ENCODE data around the gene RNU1-4. TPM values are rescaled to one million over a fixed set of nuclear protein-coding genes. Genes with fewer than 3 reads are reported as not detected.
"Not testable (repeated sequence)": the region's sequence is repeated elsewhere in the genome, so short reads cannot be mapped to it uniquely, and the experiment has no call there.

The RNU1-4 gene
- total and polyA plus RNA-seq, 8 donors = under 0.01 to 9,966 (median under 0.01) TPM; not detected in 3

DNA sequence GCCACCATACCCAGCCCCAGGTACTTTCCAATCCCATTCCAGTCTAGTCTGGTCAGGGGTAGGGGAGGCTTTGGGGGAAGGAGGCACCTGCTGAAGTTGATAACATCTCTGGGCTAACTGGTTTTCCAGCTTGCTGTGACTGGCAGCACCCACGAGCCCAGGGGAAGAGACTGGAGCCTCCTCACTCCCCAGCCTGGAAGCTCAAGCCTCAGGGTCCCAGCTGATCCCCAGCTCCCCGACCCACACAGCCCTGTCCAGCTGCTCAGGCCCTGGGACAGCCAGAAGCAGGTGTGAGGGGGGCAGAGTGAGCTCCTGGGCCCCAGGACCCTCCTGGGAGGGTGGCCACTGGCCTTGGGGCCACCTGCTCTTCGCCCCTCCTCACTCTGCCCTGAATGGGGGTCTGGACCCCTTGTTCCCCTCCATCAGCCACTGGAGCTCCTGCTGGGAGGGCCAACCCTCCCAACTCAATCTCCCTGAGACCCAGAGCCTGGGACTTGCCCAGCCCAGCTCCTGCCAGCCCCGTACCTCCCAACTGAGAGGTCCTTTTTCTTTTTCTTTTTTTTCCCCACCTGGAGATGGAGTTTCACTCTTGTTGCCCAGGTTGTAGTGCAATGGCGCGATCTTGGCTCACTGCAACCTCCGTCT lies 23.5 kb upstream of the RNU1-4 start:
- intact Hi-C loops (cut with DNase I; ENCODE audit: low total_unique reads) = no loop called here
- TF ChIP-seq POLR2AphosphoS5 (IDR thresholded peaks at IDR 0.05) = no peak
- TF ChIP-seq POLR2A (IDR thresholded peaks at IDR 0.05) = no peak
- TF ChIP-seq EP300 (IDR thresholded peaks at IDR 0.05) = no peak
- TF ChIP-seq, protein P1, sequence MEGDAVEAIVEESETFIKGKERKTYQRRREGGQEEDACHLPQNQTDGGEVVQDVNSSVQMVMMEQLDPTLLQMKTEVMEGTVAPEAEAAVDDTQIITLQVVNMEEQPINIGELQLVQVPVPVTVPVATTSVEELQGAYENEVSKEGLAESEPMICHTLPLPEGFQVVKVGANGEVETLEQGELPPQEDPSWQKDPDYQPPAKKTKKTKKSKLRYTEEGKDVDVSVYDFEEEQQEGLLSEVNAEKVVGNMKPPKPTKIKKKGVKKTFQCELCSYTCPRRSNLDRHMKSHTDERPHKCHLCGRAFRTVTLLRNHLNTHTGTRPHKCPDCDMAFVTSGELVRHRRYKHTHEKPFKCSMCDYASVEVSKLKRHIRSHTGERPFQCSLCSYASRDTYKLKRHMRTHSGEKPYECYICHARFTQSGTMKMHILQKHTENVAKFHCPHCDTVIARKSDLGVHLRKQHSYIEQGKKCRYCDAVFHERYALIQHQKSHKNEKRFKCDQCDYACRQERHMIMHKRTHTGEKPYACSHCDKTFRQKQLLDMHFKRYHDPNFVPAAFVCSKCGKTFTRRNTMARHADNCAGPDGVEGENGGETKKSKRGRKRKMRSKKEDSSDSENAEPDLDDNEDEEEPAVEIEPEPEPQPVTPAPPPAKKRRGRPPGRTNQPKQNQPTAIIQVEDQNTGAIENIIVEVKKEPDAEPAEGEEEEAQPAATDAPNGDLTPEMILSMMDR (IDR thresholded peaks at IDR 0.05) = no peak
- Histone ChIP-seq H3K36me3 (no peaks in the 10 kb centered on the region), H3K9me3 (no peaks in the 10 kb centered on the region), H3K27ac (no peak overlapping the region), H3K27me3 (peaks cover 0 to 35% (median 4%) of the 10 kb centered on the region in 3 donors), H3K4me1 (no peaks in the 10 kb centered on the region), H3K4me3 (no peak overlapping the region)
- DNase-seq = peak; percentile 25 to 71
- WGBS, 5 donors = 78 to 81% (median 80%) methylated on average over 7 of the region's 7 CpGs

DNA sequence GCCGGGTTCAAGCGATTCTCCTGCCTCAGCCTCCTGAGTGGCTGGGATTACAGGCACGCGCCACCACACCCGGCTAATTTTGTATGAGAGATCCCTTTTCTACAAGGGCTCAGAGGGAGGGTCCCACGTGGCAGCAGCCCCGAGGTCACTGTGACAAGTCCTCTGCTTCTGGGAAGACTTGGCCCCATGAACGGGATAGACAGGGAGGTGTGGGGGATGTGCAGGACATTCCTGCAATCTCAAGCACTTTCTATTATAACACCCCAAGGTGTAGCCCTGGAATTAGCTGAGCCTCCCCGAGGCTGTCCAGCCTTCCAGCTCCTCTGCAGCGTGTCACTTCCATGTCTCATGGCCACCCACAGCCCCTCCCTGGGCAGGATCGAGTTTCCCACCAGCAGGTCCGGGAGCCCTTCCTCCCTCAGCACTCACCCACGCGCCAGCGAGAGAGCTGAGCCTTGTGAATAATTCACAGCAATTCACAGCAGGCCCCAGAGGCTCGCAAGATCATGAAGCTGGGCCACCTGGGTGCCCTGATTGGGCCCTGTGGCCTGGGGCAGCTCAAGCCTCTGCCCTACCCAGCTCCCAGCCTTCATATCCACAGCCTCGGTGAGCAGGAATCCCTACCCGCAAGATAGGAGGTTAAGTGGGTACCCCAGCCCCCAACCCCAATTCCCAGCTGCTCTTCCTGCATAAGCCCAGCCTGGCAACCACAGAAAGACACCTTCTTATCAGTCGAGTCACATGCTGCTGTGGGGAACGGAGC lies 22.8 kb upstream of the RNU1-4 start:
- no peaks in the 10 kb centered on the region for H3K36me3 ChIP-seq
- DNase-seq = peak; percentile 24 to 34
- intact Hi-C loops (cut with DNase I; ENCODE audit: low total_unique reads) = no loop called here
- H3K27me3 ChIP-seq = peaks cover 0 to 35% (median 4%) of the 10 kb centered on the region in 3 donors
- TF ChIP-seq POLR2A (IDR thresholded peaks at IDR 0.05) (no peak), EP300 (IDR thresholded peaks at IDR 0.05) (no peak), POLR2AphosphoS5 (IDR thresholded peaks at IDR 0.05) (no peak)
- TF ChIP-seq, protein P1 (IDR thresholded peaks at IDR 0.05) = no peak
- H3K4me1 ChIP-seq = no peaks in the 10 kb centered on the region
- H3K9me3 ChIP-seq = no peaks in the 10 kb centered on the region
- H3K4me3 ChIP-seq = no peak overlapping the region
- WGBS, 5 donors = 67 to 74% (median 68%) methylated on average over 19 to 20 of the region's 20 CpGs
- no peak overlapping the region for H3K27ac ChIP-seq

DNA sequence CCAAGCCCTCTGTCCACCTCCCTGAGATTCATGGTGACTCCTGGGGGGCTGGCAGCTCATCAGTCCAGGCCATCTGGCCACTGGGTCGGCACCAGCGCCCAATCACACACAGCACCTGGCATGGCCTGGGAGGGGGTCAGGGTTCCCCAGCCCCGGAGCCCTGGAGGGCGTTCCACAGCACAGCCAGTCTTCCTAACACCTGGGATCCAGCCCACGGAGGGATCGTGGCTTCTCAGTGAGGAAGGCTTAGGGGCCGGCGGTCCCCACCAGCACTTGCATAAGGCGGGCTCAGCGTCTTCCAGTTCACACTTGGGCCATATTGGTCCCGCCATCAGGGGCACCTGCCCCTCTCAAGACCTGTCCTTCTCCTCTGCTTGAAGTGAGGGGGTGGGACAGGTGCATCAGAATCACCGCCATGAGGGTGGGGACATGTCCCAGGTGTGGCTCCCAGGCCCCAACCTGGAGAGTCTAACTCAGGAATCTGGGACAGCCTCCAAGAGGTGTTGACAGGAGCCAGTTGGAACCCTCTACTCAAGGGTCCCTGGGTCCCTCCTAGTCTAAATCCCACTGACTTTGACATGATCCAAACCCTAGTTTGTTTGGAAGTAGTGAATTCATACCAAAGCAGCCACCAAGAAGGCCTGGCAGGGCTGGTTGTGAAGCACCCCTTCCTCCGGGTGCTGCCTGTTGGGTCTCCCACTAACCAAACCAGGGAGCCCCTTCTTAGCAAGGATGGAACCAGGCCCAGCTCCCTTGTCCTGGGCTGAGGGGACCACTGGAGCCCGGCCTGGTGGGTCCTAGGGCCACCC lies 22.0 kb upstream of the RNU1-4 start:
- H3K27ac ChIP-seq; H3K36me3 ChIP-seq; H3K9me3 ChIP-seq; intact Hi-C loops (cut with DNase I; ENCODE audit: low total_unique reads); H3K4me1 ChIP-seq; H3K4me3 ChIP-seq: not testable (repeated sequence)
- DNase-seq = peak in 1 of 2 donors; percentile 26
- peaks cover 0 to 35% (median 4%) of the 10 kb centered on the region in 3 donors for H3K27me3 ChIP-seq
- 89 to 95% (median 93%) methylated on average over 12 to 14 of the region's 14 CpGs for WGBS, 5 donors

DNA sequence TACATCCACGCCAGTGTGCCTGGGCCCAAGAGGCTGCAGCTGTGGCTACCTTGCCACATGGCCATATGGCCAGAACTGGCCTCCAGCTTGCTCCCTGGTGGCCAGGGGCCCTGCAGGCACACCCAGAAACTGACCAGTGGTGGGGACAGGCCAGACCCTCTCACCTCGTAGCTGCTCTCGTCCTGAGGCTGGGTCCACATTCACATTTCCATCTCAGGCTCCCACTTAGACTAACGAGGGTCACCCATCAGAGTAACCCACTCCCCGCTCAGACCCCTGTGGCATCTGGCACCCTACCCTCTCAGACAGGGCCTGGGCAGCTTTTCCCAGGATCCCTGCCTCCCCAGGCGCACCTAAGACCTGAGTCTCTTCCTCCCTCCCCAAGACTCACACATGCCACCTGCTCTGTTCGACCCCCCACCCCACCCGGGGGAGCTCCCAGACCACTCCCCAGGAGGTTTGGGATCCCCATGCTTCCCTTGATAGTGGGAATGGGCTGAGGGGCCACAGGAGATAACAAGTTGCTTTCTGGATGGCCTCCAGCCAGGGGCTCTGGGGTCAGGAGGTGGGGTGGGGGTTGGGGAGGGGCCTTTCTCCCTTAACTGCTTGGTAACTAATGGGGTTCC lies 21.3 kb upstream of the RNU1-4 start:
- Histone ChIP-seq H3K9me3 (no peaks in the 10 kb centered on the region), H3K4me1 (no peaks in the 10 kb centered on the region), H3K27me3 (peaks cover 0 to 40% (median 4%) of the 10 kb centered on the region in 3 donors), H3K36me3 (no peaks in the 10 kb centered on the region), H3K27ac (no peak overlapping the region), H3K4me3 (no peak overlapping the region)
- intact Hi-C loops (cut with DNase I; ENCODE audit: low total_unique reads) = no loop called here
- DNase-seq = peak in 1 of 2 donors; percentile 24
- 89 to 94% (median 91%) methylated on average over 8 of the region's 8 CpGs for WGBS, 5 donors
- TF ChIP-seq POLR2A (IDR thresholded peaks at IDR 0.05) = no peak
- TF ChIP-seq, protein P1 (IDR thresholded peaks at IDR 0.05) = no peak
- TF ChIP-seq EP300 (IDR thresholded peaks at IDR 0.05) = no peak
- no peak for TF ChIP-seq POLR2AphosphoS5 (IDR thresholded peaks at IDR 0.05)
